Activated CD8-positive, alpha-beta memory T cell treated with anti-CD3 and anti-CD28 coated beads, Interleukin-2, amount 10 ng/mL, durations not matched to agents 7 days and 5 days (primary cell): ENCODE results near the gene DPM2. TPM values are rescaled to one million over a fixed set of nuclear protein-coding genes. Genes with fewer than 3 reads are reported as not detected.
A peak's percentile ranks its signal among the peaks of the same experiment; 100 is the strongest.

Experiments
- ATAC-seq: fragments of 150-1000 bp; cut with Tn5 transposase; one replicate; pipeline ENCODE4 v1.10.0; 2021; ENCODE audit warnings: moderate library complexity
- CTCF ChIA-PET: fragments of 350-600 bp; sonication (Branson Sonifier 250); formaldehyde crosslinking; loops from one replicate; lab custom pipeline; 2021; ENCODE audit warnings: antibody characterized with exemption; lab: Charles Lee
- DNase-seq: peaks from one replicate; pipeline ENCODE4 v3.0.0-alpha.2; 2020
- H3K27ac Mint-ChIP-seq: one replicate; pipeline ENCODE4 v1.8.0; 2021; ENCODE audit warnings: mild to moderate bottlenecking, mixed read lengths
- H3K27me3 Mint-ChIP-seq: one replicate; pipeline ENCODE4 v1.8.0; 2021; ENCODE audit warnings: mixed read lengths
- H3K36me3 Mint-ChIP-seq: one replicate; pipeline ENCODE4 v1.8.0; 2021; ENCODE audit warnings: mild to moderate bottlenecking, mixed read lengths
- H3K4me1 Mint-ChIP-seq: one replicate; pipeline ENCODE4 v1.8.0; 2021; ENCODE audit warnings: mixed read lengths
- H3K4me3 Mint-ChIP-seq: one replicate; pipeline ENCODE4 v1.8.0; 2021; ENCODE audit warnings: mild to moderate bottlenecking, moderate library complexity, mixed read lengths
- H3K9me3 Mint-ChIP-seq: one replicate; pipeline ENCODE4 v1.8.0; 2022; ENCODE audit warnings: low read depth, mixed read lengths
- total RNA-seq, 2 experiments: library from RNA; stranded (reverse); gene quantifications; one replicate each; pipeline ENCODE4 v1.2.3, GENCODE V29; 2021

Gene DPM2
- total RNA-seq, 2 experiments from 2014 or later, result 51.4 to 53.5 TPM

GRCh38 chr9:127977884-127978647 is 40.4 kb upstream of the DPM2 start:
- no peak for ATAC-seq
- Mint-ChIP-seq H3K27ac (peak overlapping the region; percentile 82), H3K4me3 (peak overlapping the region; percentile 97), H3K4me1 (peaks cover 68% of the 10 kb centered on the region), H3K36me3 (peaks cover 14% of the 10 kb centered on the region), H3K27me3 (no peaks in the 10 kb centered on the region), H3K9me3 (no peaks in the 10 kb centered on the region)
- peak; percentile 51 for DNase-seq
- CTCF ChIA-PET, result interaction anchor here (0.8 to 7.2 kb wide), 12 partner anchors 9 to 56 kb away, joined by 3 to 64 read pairs (median 4); partner anchors contain the start of gene DPM2

DNA sequence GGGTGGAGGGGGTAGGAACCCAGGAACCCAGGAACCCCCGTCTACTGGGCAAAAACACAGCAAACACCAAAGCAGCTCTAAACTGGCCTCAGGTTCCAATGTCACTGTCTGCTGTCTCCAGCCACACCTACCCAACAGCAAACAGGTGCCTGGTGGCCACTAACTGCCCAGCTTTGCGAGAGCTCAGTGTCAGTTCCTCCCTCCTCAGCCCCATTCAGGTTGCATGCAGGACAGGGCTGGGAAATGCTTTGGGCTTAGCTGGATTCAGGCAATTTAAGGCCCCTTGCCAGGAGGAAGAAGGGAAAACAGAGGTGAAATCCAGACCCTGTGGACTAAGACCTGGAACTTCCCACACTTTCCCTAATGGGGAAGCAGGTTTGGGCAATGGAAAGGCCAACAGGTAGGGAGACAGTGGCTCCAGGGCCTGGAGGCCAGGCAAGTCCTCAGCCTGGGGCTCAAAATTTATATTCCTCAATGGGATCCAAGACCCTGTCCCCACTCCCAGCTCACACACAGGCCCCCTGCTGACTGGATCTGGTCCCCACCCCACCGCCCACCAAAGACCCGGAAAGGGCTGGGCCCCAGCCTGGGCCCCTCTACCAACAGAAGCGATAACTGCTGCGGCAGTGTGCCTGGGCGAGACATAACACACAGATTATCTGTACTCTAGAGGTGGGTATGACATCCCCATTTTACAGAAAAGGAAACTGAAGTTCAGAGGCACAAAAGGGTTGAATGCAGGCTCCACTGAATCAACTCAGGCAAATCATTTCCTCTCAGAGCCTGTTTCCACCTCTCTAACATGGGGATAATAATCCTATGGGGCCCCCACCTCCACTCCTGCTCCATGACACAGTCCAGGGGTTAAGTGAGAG is 39.6 kb upstream of the DPM2 start:
- H3K9me3 Mint-ChIP-seq, result no peaks in the 10 kb centered on the region
- H3K27ac Mint-ChIP-seq, result peak overlapping the region; percentile 82
- H3K4me1 Mint-ChIP-seq, result peaks cover 69% of the 10 kb centered on the region
- peak overlapping the region; percentile 97 for H3K4me3 Mint-ChIP-seq
- CTCF ChIA-PET, result interaction anchor here (0.8 to 7.2 kb wide), 9 partner anchors 10 to 57 kb away, joined by 3 to 64 read pairs (median 4); no protein-coding TSS in a partner anchor
- H3K36me3 Mint-ChIP-seq, result peaks cover 14% of the 10 kb centered on the region
- no peaks in the 10 kb centered on the region for H3K27me3 Mint-ChIP-seq
- ATAC-seq, result no peak
- peak; percentile 42 for DNase-seq

DNA sequence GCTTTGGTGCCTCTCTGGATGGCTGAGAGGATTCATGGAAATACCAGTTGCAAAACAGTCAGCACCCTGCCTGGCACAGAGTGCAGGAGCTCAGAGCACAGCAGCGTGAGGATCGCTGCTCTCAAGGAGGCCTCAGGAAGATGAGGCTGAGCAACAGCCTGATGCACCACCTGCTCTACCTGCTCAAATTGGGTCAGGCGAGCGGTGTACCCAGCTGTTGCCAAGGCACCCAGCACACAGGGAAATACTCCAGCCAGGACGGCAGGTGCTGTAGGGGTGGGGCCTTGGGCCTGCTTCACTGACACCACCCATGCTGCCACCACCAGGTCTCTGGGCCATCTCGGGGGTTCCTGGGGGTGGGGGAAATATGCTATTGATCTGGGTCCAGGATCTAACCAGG is 38.8 kb upstream of the DPM2 start:
- ATAC-seq, result no peak
- Mint-ChIP-seq H3K27me3 (no peaks in the 10 kb centered on the region), H3K4me3 (peak overlapping the region; percentile 97), H3K27ac (peak overlapping the region; percentile 57), H3K4me1 (peaks cover 71% of the 10 kb centered on the region), H3K9me3 (no peaks in the 10 kb centered on the region), H3K36me3 (peaks cover 15% of the 10 kb centered on the region)
- CTCF ChIA-PET, result interaction anchor here (1.5 to 3.7 kb wide), 6 partner anchors 17 to 57 kb away, joined by 3 to 42 read pairs (median 4); no protein-coding TSS in a partner anchor
- DNase-seq, result no peak

- DNase-seq (no peak), ATAC-seq (no peak)
- Mint-ChIP-seq H3K27ac (peak overlapping the region; percentile 42), H3K27me3 (no peaks in the 10 kb centered on the region), H3K36me3 (peaks cover 15% of the 10 kb centered on the region), H3K4me1 (peaks cover 74% of the 10 kb centered on the region), H3K9me3 (no peaks in the 10 kb centered on the region), H3K4me3 (peak overlapping the region; percentile 97)
- CTCF ChIA-PET, result interaction anchor here (0.8 to 7.6 kb wide), 8 partner anchors 16 to 69 kb away, joined by 3 to 47 read pairs (median 8); no protein-coding TSS in a partner anchor
Observed at GRCh38 chr9:127975376-127976315, 38.0 kb upstream of the DPM2 start.

GRCh38 chr9:127974769-127975261 is 37.2 kb upstream of the DPM2 start:
- CTCF ChIA-PET, result interaction anchor here (1.2 to 7.6 kb wide), 5 partner anchors 19 to 70 kb away, joined by 3 to 47 read pairs (median 9); no protein-coding TSS in a partner anchor
- peak overlapping the region; percentile 61 for H3K27ac Mint-ChIP-seq
- no peaks in the 10 kb centered on the region for H3K9me3 Mint-ChIP-seq
- peaks cover 17% of the 10 kb centered on the region for H3K36me3 Mint-ChIP-seq
- H3K4me1 Mint-ChIP-seq, result peaks cover 83% of the 10 kb centered on the region
- ATAC-seq, result no peak
- H3K4me3 Mint-ChIP-seq, result peak overlapping the region; percentile 1
- H3K27me3 Mint-ChIP-seq, result no peaks in the 10 kb centered on the region
- DNase-seq, result no peak

DNA sequence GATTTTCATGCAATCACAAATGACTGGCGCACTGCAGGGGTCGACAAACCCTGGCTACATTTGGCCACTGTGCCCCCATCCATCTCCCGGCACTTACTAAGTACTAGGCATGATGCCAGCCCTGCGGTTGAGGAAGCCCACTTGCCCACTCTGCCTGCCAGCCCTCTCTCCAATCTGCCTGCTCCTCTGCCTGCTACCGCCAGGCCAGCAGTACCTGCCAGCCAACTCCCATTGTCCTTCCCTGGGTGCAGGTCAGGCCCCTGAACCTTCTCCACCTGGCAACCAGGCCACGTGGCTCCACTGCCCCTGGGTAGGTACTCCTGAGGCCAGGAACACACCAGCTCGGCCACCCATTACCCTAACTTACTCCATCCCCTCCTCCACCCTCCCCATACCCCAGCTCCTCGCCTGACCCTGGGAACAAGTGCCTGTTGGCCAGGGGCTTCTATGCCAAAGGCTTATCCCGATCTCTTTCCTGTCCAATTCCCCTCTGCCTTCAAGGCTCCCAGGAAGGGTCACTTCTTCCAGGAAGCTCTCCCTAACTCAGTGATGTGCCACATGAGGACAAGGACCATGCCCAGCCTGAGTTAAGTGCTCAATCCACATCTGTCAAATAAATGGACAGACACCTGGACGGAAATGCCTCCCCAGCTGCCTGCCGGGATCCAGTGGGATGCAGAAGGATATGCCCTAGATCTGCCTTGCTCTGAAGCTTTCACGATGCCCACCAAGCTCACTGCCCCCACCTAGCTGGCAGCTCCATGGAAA is 36.5 kb upstream of the DPM2 start:
- Mint-ChIP-seq H3K9me3 (no peaks in the 10 kb centered on the region), H3K27me3 (no peaks in the 10 kb centered on the region), H3K36me3 (peaks cover 17% of the 10 kb centered on the region), H3K4me3 (peak overlapping the region; percentile 23), H3K27ac (peak overlapping the region; percentile 61), H3K4me1 (peaks cover 89% of the 10 kb centered on the region)
- DNase-seq, result no peak
- no peak for ATAC-seq
- CTCF ChIA-PET, result interaction anchor here (1.1 to 7.6 kb wide), 6 partner anchors 18 to 70 kb away, joined by 3 to 47 read pairs (median 6); no protein-coding TSS in a partner anchor

DNA sequence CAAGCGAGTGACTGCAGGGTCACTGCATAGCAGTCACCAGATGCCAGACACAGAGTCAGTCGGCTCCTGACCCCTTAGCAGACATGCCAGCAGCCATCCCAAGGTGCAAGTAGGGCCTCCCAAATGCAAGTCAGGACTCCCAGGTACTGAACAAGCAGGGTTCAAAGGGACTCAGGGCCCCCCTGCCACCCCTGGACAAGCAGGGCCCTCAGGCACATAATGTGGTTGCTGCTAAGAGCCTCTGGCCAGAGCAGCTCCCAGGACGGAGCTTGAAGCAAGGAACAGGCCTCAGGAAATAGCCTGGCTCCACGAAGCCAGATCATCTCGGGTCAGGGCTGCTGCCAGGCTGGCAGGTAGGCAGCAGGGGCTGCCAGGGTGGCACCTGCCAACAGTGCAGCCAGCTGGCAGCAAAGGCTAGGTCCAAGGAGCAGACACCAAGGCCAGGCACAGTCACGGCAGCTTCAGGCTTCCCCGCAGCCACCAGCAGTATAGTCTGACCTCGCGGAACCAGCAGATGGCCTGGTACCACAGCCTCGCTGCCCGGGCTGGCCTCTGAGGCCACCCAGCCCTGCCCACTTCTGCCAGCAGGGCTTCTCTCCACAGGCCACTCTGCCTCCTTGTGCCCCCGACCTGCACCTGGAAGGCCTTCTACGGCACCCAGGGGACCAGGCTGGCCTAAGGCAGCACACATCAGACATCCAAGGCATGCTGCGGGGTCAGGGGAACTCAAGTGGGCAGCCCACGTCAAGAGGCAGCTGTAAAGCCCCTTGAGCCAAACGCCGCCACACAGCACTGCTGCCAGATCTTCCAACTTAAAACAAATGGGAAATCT is 35.7 kb upstream of the DPM2 start:
- H3K36me3 Mint-ChIP-seq, result peaks cover 12% of the 10 kb centered on the region
- H3K4me1 Mint-ChIP-seq, result peaks cover 94% of the 10 kb centered on the region
- no peaks in the 10 kb centered on the region for H3K27me3 Mint-ChIP-seq
- ATAC-seq, result no peak
- H3K4me3 Mint-ChIP-seq, result no peak overlapping the region
- peak overlapping the region; percentile 90 for H3K27ac Mint-ChIP-seq
- CTCF ChIA-PET, result interaction anchor here (1.1 to 7.6 kb wide), 6 partner anchors 17 to 71 kb away, joined by 3 to 47 read pairs (median 6); no protein-coding TSS in a partner anchor
- H3K9me3 Mint-ChIP-seq, result no peaks in the 10 kb centered on the region
- no peak for DNase-seq

DNA sequence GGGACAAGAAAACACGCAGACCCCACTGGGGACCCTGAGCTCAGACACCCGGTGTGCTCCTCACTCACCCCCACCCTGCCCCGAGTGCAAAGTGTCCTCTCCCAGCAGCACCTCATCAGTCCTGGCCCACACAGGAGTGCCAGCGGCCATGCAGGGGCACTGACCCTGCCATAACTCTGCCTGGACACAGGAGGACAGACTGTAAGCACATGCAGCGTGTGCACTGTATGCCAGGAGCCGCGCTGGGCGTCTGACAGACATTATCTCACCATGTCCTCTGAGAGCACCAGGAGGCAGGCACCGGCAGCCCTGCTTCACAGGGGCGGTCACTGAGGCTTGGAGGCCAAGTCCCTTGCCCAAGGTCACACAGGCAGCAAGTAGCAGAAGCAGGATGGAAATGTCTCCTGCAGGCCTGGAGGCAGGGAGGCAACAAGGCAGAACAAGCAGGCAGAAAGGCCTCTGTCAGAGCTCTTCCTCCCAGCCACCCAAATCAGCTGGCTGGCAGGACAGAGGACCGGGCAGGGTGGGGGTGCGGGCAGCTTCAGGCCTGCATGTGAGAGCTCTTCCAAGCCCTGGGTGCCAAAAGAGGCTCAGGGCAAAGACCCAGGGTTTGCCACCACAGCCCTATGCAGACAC is 34.7 kb upstream of the DPM2 start:
- no peak for DNase-seq
- Mint-ChIP-seq H3K4me3 (peak overlapping the region; percentile 68), H3K36me3 (peaks cover 8% of the 10 kb centered on the region), H3K27me3 (no peaks in the 10 kb centered on the region), H3K4me1 (peaks cover 95% of the 10 kb centered on the region), H3K9me3 (no peaks in the 10 kb centered on the region), H3K27ac (peak overlapping the region; percentile 90)
- CTCF ChIA-PET, result interaction anchor here (0.6 to 7.6 kb wide), 7 partner anchors 8 to 74 kb away, joined by 3 to 47 read pairs (median 6); partner anchors contain the start of gene EEIG1
- no peak for ATAC-seq

DNA sequence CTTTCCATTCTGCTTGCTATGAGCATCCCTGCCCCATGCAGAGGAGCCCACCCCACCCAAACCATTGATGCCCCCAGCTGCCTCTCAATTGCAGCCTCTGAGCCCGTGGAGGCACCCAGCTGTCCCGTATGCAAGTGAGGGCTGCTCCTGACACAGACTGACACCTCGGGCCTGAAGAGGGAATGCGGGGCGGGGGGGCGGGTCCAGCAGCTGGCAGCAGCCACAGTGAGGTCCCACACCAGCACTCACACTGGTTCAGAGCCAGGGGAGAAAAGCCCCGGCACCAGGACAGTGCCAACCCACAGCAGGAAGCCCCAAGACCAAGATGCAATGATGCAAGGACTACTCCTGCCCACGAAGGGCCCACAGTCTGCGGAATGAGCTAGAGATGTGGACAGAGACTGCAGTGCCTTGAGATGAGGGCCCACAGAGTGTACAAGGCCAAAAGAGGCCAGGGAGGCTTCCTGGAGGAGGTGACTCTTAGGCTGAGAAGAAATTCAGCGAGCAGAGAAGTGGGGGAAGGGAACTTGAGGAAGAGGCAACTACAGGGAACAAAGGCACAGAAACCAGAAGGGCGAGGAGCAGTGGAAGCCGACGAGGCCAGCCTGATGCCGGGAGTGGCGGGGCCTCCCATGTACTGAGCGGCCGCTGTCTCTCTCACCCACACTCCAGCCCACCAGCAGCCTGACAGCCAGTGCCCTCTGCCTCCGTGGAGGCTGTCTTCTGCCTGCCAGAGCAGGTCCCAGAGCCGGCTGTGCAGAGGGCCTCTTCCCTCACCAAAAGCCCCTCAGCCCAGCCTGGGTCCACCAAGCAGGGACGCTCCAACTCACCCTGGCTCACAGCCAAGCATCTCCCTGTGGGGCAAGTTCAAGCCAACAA is 33.9 kb upstream of the DPM2 start:
- DNase-seq (peak; percentile 75), ATAC-seq (peak; percentile 18)
- CTCF ChIA-PET, result interaction anchor here (0.6 to 7.6 kb wide), 10 partner anchors 9 to 74 kb away, joined by 3 to 47 read pairs (median 9); partner anchors contain the start of gene EEIG1
- Mint-ChIP-seq H3K4me3 (peak overlapping the region; percentile 68), H3K9me3 (no peaks in the 10 kb centered on the region), H3K27ac (peak overlapping the region; percentile 90), H3K4me1 (peaks cover 93% of the 10 kb centered on the region), H3K36me3 (peaks cover 8% of the 10 kb centered on the region), H3K27me3 (no peaks in the 10 kb centered on the region)
